Measurements from ENCODE around the gene OTUD4.
"Not testable (repeated sequence)": the region's sequence is repeated elsewhere in the genome, so short reads cannot be mapped to it uniquely, and the experiment has no call there.

Gene OTUD4, protein sequence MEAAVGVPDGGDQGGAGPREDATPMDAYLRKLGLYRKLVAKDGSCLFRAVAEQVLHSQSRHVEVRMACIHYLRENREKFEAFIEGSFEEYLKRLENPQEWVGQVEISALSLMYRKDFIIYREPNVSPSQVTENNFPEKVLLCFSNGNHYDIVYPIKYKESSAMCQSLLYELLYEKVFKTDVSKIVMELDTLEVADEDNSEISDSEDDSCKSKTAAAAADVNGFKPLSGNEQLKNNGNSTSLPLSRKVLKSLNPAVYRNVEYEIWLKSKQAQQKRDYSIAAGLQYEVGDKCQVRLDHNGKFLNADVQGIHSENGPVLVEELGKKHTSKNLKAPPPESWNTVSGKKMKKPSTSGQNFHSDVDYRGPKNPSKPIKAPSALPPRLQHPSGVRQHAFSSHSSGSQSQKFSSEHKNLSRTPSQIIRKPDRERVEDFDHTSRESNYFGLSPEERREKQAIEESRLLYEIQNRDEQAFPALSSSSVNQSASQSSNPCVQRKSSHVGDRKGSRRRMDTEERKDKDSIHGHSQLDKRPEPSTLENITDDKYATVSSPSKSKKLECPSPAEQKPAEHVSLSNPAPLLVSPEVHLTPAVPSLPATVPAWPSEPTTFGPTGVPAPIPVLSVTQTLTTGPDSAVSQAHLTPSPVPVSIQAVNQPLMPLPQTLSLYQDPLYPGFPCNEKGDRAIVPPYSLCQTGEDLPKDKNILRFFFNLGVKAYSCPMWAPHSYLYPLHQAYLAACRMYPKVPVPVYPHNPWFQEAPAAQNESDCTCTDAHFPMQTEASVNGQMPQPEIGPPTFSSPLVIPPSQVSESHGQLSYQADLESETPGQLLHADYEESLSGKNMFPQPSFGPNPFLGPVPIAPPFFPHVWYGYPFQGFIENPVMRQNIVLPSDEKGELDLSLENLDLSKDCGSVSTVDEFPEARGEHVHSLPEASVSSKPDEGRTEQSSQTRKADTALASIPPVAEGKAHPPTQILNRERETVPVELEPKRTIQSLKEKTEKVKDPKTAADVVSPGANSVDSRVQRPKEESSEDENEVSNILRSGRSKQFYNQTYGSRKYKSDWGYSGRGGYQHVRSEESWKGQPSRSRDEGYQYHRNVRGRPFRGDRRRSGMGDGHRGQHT

GRCh38 chr4:145180298-145181090 lies at the start of gene OTUD4:
OTUD4 (minus strand) TSS chr4:145180589; CDS start chr4:145179973, 616 bp downstream.
- peak; percentile 98 for DNase-seq (ENCODE audit: low spot score)

DNA sequence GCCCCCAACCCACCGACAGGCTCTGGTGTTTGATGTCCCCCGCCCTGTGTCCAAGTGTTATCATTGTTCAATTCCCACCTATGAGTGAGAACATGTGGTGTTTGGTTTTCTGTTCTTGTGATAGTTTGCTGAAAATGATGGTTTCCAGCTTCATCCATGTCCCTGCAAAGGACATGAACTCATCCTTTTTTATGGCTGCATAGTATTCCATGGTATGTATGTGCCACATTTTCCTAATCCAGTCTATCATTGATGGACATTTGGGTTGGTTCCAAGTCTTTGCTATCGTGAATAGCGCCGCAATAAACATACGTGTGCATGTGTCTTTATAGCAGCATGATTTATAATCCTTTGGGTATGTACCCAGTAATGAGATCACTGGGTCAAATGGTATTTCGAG lies 42.8 kb upstream of the OTUD4 start:
- DNase-seq (ENCODE audit: low spot score) = not testable (repeated sequence)

GRCh38 chr4:145221529-145221928 lies 41.1 kb upstream of the OTUD4 start:
- DNase-seq (ENCODE audit: low spot score) = not testable (repeated sequence)

- DNase-seq (ENCODE audit: low spot score) = no peak
These were observed 38.7 kb upstream of the OTUD4 start for GRCh38 chr4:145219090-145219489.

- no peak for DNase-seq (ENCODE audit: low spot score)
These were observed 37.9 kb upstream of the OTUD4 start for GRCh38 chr4:145218251-145218650.

- DNase-seq (ENCODE audit: low spot score) = no peak
These were observed 37.0 kb upstream of the OTUD4 start for GRCh38 chr4:145217349-145217748.

- peak; percentile 38 for DNase-seq (ENCODE audit: low spot score)
These were observed 36.1 kb upstream of the OTUD4 start for GRCh38 chr4:145216535-145216934.

- no peak for DNase-seq (ENCODE audit: low spot score)
These were observed 32.9 kb upstream of the OTUD4 start for GRCh38 chr4:145213245-145213644.

- DNase-seq (ENCODE audit: low spot score) = no peak
These were observed 27.5 kb upstream of the OTUD4 start for GRCh38 chr4:145207934-145208333.

DNA sequence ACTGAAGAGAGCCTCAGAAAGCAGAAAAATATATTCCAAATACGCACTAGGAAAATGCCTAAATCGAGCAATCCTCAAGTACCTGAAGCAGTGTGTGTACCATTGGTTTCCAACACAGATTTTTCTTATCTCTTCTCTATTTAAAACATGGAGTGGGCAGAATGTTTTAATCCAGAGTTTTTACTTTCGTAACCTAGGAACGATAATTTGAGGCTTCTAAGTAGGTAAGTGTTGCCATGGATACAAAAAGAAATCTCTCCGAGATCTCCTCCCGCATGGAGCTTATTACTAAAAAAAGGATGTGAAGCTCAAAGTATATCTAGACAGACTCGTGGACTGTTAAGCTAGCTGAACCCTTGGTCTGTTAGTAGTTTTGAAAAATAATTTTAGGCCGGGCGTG lies 23.0 kb upstream of the OTUD4 start:
- DNase-seq (ENCODE audit: low spot score) = no peak

DNA sequence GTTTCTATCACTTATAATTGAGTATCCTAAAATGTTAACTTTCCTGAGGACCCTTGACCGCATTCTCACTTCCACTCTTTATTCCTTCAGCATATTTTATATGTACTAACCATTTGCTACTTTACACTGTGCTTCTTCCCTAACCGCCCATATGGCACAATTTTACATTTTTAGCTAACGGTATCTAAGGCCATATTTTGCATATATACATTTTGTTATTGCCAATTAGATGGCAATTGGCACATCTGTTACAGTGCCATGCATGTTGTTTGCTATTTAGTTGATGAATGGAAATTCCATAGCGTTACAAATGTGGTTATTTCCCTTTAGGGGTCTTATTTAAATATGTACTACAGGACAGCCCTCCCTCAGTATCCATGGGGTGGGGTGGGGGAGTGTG lies 20.0 kb upstream of the OTUD4 start:
- DNase-seq (ENCODE audit: low spot score) = no peak

DNA sequence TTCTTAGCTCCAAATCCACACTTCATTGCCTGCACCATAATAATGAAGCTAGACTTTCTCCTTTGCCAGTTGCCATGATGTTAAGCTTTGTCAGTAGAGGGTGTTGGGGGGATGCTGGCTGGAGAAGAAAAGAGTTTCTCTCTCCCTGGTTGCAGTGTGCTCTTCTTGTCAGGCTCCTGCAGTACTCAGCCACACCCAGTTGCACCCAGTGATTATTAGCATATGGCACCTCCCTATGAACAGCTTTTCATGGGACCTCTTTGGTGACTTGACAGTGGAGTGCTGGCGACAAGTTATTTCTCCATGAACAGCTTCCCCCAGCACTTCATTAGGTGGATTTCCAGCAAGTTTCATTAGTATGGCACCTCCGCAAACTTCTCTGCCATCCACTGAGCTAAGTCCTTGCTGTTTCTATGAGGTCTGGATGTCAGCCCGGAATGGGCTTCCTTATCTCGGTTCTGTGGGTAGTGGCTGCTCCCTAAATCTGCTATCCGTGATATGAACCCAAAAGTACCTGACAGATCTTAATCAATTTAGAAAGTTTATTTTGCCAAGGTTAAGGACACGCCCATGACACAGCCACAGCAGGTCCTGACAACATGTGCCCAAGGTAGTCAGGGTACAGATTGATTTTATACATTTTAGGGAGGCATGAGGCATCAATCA lies 18.8 kb upstream of the OTUD4 start:
- no peak for DNase-seq (ENCODE audit: low spot score)

- DNase-seq (ENCODE audit: low spot score) = no peak
These were observed 16.4 kb upstream of the OTUD4 start for GRCh38 chr4:145196747-145197146.

GRCh38 chr4:145195167-145195952 lies 15.0 kb upstream of the OTUD4 start:
- no peak for DNase-seq (ENCODE audit: low spot score)

- DNase-seq (ENCODE audit: low spot score) = no peak
These were observed 9.6 kb upstream of the OTUD4 start for GRCh38 chr4:145189981-145190380.

DNA sequence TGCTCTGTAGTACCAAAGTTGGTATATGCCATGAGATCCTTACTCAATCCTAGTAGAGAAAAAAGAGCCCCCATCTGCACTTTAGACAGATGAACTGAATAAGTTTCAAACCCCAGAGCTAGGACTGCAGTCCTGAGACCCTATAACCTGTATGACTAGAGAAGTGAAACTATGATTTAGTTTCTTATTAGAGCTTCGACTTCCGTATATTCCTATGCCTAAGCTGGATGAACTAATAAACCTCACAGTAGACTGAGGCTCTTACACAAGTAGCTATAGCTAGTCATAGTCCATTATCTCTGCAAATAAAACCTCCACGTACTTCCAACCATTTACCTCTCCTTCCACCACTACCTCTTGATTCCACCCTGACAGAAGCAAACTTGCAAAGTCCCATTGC lies 6.3 kb upstream of the OTUD4 start:
- no peak for DNase-seq (ENCODE audit: low spot score)

DNA sequence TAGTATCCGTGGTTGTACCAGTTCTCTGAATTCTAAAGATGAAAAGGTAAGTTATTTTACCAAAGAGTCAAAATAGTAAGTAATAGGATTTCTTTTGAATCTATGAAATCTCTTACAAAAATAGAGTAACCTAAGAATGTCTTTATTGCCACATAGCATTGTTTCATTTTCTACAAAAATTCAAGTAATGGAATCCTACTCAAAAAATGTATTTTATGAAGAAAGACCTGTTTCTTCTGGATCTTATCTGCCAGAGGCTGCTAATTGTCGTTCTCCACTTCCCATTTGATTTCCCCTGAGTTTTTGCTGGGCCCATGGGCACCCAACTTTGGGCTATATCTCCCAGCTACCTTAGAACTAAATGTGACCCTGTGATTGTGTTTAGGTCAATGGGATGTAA lies 3.2 kb upstream of the OTUD4 start:
- no peak for DNase-seq (ENCODE audit: low spot score)

DNA sequence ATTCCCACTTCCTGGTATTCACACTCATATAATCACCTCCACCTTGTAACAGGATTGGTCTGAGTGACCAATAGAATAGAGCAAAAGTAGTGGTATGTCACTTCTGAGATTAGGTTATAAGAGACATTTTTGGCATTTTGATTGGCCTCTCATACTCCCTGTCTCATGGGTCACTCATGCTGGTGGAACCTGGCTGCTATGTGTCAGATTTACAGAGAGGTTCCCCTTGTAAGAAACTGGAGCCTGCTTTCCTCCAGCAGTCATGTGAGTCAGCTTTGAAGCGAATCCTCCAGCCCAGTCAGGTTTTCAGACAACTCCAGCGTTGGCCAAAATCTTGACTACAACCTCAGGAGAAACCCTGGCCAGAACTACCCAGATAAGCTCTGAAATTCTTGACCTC lies 2.6 kb upstream of the OTUD4 start:
- no peak for DNase-seq (ENCODE audit: low spot score)

GRCh38 chr4:145182222-145182621 lies 1.8 kb upstream of the OTUD4 start:
- no peak for DNase-seq (ENCODE audit: low spot score)

DNA sequence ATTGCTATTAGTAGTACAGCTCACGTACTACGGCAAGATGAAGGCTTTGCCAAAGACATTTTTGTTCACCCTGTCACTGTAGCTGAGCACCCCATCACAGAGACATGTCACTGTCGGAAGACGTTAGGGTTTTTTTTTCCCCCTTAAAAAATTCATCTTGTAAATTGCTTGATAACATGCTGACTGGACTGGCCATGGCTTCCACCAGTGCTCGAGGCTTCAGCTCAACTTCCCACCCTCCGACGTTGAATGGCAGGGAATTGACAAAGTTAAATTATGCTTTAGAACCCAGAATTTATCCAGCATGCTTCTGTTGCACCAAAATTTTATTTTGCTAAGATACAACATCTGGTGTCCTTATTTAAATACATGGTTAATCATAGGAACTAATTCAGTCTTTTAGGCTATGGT lies 707 bp upstream of the OTUD4 start:
- no peak for DNase-seq (ENCODE audit: low spot score)

Measured in AG20443 (cell line).